NCI-H2107 (cell line): ENCODE measurements around the gene LY6G6C.

Experiments used
- DNase-seq: peaks from one replicate; lab custom pipeline; 2025; lab: John Stamatoyannopoulos, UW

LY6G6C gene

DNA sequence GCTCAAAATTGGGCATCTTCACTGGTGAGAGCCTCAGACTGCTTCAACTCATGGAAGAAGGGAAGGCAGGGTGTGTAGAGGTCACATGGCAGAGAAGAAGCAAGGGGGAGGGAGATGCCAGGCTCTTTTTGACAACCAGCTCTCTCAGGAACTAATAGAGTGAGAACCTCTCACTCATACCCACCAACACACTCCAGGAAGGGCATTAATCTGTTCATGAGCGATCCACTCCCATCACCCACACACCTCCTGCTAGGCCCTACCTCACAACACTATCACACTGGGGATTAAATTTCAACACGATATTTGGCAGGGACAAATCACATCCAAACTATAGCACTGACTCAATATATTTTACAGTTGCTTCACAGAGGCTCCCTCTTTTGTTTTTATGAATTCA, 20.3 kb upstream of the LY6G6C start:
- DNase-seq: no peak

DNA sequence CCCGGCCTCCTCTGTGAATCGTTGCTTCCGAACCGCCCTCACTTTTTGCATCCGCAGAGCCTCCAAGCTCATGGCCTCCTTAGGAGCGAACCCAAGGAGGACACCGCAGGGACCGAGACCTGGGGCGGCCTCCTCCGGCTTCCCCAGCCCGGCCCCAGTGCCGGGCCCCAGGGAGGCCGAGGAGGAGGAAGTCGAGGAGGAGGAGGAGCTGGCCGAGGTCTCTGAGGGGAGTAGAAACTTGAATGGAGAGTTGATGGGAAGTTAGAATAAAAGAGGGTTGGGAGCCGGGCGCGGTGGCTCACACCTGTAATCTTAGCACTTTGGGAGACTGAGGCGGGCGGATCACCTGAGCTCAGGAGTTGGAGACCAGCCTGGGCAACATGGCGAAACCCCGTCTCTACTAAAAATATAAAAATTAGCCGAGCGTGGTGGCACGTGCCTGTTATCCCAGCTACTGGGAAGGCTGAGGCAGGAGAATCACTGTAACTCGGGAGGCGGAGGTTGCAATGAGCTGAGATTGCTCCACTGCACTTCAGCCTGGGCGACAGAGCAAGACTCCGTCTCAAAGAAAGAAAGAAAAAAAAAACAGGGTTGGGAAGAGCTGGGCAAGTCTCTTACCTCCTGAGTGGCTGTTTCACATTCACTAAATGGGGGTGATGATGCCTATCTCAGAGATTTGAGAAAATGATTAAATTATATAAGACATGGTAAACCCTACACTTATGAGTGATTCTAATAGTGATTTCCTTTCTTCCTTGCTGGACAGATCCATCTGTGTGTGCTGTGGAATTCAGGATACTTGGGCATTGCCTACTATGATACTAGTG, 19.1 kb upstream of the LY6G6C start:
- DNase-seq: no peak

DNA sequence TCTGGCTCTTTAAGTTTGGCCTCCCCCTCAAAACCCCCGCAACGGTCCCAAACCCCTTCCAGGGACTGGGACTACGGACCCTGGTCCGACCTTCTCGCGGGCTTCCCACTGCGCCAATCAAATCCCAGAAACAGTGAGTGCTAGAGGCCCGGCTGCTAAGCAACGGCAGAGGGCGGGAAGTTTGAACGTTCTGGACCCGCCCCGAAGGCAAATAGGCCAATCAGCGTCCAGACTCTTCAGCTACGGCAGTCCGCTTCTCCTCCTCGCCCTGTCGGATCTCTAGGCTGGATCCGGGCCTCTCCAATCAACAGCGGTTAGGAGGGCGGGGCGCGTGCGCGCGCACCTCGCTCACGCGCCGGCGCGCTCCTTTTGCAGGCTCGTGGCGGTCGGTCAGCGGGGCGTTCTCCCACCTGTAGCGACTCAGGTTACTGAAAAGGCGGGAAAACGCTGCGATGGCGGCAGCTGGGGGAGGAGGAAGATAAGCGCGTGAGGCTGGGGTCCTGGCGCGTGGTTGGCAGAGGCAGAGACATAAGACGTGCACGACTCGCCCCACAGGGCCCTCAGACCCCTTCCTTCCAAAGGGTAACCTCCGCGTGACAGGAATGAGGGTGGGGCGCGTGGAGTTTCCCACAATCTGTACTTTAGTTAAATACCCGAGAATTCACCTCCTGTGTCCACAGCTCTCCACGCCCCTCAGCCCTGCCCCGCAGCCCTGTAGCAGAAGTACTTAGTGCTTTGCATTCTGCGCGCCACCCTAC, 18.3 kb upstream of the LY6G6C start, which contains the start of gene MSH5:
Gene MSH5 (plus strand): TSS at position 367 of the 758 bp plus-strand sequence. CDS start 462 bp downstream, outside the sequence.
- DNase-seq: no peak

DNA sequence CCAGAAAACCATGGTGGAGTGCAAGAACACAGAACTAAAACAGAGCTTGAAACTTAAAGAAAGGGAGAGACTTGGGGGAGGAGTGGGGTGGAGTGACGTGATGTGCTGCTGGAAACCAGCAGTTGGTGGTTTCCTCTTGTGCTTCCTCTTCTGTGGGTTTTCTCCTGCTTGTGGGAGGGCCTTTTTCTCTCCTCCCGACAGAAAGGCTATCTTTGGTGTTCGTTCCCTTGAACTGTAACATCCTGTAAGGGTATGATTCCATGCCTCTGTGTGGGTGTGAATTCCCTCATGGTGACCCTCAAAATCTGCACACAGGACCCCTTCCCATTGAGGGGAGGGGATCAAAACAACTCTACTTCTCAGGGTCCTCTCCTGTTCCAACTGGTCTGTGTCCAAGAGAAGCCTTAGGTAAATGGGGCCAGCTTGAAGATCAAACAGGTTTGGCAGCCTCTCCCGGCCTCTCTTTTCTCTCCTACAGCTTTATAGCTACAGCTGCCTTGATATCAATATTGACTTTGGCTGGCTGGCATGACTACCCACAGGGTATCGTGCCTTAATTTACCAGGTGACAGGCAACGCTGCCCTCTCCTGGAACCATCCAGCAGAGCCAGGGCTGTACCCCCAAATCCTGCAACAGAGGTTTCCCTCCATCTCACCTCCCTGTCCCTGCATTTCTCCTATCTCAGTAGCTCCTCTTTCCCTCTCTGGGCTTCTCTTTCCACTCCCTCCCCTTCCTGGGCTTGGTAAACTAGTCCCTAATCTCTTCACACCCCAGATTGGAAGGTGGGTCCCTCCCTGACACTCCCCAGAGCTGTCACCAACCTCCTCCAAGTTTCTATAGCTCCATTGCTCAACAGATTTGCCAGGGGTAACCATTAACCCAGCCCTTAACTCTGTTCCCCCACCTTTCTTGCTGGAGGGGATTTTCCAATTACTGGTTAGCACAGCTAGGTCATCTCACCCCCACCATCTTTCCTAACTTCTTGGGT, 16.7 kb upstream of the LY6G6C start:
- DNase-seq: no peak

DNA sequence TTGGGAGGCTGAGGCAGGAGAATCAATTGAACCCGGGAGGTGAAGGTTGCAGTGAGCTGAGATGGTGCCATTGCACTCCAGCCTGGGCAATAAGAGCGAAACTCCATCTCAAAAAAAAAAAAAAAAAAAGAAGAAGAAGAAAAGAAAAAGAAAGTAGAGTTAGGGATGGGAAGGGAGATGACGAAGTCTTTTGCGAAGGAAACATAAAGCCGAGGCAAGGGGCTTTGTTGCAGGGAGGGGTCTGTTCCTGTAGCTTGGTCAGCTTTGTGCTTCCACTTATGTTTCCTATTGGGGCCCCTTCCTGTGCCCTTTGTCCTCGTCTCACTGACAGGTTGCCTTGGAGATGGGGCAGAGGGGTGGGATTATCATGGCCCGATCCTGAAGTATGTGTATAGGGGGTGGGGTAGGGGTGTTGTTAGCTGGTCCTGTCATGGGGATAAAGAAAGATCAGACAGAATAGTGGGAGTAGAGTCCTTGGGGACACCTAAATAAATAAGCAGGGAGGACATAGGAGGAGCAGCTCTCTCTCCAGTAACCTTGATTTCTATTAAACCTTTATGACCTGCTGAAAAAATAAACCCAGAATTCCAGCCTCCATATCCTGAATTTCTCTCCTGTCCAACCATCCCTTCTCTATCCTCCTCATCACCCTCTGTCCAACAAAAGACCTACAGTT, 15.9 kb upstream of the LY6G6C start:
- DNase-seq: no peak

DNA sequence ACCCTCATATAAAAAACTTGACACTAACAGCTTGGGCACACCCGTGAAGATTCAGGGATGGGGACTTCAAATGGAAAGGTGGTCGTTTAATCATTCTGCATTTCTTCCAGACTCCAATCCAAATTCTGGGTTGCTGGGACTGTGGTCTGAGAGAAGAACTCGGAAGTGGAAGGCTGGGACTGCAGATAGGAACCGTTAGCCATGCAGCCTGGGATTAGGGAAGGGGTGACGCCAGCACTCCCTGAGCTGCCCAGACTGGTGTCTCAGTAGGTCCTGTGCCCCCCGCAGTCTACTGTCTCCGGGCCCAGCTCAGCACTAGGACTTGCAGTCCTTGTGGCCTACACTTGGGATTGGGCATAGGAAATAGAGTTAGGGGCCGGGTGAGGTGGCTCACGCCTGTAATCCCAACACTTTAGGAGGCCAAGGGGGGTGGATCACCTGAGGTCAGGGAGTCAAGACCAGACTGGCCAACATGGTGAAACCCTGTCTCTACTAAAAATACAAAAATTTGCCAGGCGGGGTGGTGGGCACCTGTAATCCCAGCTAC, 15.3 kb upstream of the LY6G6C start:
- no peak for DNase-seq

DNA sequence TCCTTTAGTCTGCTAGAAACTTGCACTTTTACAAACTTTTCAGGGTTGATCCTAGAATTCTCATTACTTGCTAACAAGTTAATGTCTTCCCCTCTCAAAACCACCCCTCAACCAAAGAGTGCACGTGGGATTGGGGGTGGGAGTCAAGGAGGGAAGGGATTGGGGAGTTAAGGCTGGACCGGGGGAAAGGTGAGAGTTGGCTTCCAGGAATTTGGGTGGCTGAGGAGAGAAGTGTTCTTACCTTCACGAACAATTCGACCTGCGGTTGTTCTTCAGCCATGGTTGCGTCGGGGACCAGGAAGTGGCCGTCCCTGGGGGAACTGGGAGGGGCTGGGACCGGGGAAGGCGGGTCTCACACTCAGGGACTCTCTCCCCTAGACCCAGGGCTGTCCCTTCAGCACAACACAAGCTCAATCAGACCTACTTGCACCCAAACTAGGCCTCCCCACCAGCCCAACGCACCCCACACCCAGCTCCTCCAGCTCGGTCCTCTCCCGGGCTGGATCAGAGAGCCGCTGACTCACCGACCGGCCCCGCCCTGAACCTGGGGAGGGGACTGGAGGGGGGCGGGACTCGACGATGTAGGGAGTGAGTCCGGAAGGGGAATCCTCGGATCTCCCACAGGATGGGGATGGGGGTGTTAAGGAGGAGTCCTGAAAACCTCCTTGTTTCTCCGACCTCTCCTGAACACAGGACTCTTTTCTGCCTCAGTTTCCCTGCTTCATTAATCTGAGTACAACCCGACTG, 14.6 kb upstream of the LY6G6C start, which contains the start of gene CLIC1:
Gene CLIC1 (minus strand): TSS at position 510 of the 747 bp plus-strand sequence. CDS start 230 bp downstream, at position 280.
- no peak for DNase-seq

DNA sequence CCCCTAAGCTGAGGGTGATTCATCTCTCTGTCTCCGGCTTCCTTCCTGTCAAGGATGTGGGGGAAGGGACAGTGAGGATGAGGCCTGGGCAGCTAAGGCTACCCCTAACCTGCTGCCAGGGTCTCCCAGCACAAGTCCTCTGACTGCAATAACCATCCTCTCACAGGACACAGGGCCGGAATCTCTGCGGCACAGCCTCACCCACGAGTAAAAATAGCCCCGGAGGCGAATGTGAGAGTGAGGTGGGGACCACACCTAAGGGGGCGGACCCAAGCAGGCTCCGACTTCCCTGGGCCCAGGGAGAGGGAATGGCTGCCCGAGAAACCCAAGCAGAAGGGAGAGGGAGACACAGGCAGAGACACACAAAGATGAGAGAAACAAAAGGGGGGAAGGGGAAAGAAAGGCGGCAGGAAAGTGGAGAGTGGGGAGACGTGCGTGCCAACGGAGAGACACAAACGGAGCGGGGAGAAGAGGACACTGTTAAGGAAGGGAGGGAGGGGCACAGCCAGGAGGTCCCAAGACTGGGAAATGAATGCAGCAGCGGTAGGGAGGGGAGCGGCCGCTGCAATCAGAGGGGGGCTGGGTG, 13.4 kb upstream of the LY6G6C start:
- no peak for DNase-seq

DNA sequence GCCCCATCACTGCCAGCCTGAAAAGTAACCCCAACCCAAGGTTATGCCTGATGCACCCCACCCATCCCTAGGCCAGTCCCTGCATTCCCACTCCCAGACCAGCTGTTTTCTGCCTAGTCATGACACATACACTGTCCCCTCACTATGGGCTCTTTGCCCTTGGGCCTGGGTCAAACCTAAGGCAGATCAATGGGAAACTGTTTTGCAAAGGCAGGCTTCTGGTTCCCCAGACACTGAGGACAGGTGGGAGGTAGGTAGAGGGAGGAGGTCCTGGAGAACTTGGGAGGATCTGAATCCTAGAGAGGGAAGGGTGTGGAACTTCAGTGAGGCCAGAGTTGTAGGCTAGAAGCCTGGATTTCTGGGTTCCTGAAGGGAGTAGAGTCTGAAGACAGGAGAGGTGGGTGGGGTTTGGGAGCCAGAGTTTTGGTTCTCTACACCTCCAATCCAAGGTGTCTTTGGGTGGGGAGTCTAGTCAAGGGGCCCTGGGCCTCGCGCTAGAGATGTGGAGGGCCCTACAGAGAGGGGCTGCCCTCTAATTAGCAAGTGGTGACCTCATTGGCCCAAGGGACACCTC, 12.8 kb upstream of the LY6G6C start:
- no peak for DNase-seq

DNA sequence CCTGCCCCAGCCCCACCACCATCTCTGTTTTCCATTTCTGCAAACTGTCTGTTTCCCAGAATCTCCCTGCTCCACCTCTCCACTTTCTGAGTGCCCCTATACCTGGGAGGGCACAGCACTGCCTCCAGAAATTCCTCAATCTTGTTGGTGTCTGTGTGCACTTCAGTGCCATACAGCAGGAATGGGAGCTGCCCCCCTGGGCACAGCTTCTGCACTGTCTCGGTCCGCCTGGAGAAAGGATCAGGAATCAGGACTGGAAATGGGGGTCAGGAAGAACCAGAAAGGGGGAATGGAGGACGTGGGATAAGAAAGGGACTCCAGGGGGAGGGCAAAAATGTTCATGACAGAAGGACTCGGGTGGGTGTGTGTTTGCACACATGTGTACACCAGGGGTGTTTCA, 12.2 kb upstream of the LY6G6C start:
- DNase-seq: no peak

DNA sequence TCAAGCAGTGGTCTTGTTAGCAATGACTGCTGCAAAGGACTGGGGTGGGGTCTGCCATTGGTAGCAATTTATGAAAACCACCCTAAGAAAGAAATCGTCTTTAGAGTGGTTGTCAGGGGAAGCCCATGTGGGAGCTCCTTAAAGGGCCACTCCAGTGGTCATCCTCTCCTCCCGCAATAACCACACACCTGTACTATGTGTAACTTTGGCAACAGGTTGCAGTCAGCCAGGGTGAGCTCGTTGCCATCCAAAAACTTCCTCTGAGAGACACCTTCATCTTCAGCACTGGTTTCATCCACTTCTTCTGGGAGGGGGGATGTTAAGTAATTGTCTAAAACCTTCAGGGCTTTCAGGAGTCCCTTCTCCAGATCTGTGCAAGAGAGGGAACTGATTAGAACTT, 10.5 kb upstream of the LY6G6C start:
- no peak for DNase-seq

DNA sequence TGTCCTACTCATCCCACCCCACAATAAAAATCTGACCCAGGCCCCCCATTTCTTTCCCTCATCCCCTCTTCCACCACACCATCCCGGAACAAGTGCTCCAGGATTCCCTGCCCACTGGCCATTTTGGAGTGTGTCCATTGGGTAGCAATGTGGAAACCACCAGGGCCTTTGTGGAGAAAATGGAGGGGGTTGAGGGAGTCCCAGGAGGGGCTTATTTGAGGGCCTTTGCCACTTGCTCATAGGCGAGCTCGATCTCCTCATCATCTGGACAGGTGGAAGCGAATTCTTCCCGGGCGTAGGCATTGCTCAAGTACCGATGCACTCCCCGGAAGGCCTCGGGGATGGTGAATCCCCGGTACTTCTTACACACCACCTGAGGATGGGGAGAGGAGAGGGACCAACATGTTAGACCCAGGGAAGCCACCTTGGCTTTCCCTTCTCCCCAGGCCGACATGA, 9.1 kb upstream of the LY6G6C start:
- DNase-seq: no peak

DNA sequence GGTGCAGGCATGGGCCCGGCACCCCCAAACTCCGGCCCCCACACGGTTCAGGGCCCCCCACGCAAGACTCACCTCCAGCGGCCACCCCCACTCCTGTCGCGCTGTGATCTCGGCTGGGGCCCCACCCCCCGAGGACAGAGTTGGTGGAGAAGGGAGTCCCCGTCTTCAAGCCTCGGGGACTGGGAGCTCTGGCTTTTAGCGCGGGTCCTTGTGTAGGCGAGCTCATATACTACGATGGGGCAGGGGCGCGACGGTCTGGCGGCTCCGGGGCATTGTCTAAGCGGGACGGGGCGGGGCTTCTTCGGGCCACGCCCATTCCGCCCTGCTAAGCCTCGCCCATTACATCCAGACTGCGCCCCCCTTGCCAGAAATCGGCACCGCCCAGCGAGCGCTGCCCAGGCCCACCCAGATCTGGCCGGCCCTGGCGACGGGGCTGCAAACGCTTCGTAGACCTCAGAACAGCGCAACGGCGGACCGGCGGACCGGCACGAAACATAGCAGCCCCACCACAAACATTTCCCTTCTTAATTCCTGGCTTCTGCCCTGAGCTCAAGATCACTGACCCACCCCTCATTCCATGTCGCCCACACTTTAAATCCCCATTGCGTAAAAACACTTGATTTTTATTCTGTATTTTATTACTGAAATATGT, 8.6 kb upstream of the LY6G6C start:
- no peak for DNase-seq

DNA sequence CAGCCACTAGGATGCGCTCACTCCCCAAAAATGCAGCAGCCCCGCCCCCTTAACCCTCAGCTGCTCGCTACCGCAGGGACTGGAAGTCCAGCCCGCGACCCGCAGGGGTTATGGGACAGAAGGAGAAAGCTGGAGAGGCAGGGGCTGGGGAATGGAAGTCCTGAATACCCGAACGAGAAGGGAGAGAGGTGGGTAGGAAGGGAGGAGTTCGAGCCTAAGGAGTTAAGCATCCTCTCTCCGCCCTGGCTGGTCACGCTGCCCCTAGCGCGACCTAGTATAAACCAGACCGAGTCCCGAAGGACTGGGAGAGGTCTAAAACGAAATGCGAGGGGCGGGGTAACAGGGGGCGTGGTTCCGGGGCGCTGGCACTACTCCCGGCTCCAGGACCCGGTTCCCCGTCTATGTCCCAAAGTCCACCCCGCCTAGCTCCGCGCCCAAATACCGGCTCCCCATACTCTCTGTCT, 8.0 kb upstream of the LY6G6C start:
- DNase-seq: no peak

DNA sequence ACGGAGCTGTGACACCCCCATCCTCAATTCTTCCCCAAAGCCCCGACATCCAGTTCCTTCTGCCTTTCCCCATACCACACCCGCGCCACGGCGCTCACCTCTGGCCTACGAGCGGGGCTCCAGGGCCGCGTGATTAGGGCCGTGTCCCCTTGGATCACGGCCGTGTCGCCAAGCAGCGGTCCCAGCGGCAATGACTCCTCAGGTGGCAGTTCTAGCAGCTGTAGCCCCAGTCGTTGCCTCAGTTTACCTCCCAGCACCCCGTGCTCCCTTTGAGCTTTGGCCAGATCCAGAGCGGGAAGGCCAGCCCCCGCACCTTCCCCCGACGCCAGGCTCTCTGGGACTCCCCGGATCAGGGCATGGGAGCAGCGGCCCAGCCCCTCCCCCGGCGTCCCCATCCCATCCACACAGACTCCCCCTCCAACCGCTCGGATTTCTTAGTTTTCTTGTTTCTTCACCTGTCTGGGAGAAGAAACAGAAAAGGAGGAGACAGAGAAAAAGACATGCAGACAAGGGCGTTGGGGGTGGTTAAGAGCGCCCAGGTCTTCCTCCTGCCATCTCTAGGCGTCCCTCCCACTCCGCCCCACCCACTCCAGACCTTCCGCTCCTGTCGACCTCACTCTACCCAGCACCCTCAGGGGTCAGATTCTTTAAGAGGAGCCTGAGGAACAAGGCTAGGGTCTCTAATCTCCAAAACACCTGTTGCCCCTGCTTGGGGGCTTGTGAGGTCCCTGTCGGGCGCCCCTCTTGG, 7.4 kb upstream of the LY6G6C start, which contains the start of gene DDAH2:
Gene DDAH2 (minus strand): TSS at position 533 of the 748 bp plus-strand sequence. CDS start 138 bp downstream, at position 395.
- no peak for DNase-seq

DNA sequence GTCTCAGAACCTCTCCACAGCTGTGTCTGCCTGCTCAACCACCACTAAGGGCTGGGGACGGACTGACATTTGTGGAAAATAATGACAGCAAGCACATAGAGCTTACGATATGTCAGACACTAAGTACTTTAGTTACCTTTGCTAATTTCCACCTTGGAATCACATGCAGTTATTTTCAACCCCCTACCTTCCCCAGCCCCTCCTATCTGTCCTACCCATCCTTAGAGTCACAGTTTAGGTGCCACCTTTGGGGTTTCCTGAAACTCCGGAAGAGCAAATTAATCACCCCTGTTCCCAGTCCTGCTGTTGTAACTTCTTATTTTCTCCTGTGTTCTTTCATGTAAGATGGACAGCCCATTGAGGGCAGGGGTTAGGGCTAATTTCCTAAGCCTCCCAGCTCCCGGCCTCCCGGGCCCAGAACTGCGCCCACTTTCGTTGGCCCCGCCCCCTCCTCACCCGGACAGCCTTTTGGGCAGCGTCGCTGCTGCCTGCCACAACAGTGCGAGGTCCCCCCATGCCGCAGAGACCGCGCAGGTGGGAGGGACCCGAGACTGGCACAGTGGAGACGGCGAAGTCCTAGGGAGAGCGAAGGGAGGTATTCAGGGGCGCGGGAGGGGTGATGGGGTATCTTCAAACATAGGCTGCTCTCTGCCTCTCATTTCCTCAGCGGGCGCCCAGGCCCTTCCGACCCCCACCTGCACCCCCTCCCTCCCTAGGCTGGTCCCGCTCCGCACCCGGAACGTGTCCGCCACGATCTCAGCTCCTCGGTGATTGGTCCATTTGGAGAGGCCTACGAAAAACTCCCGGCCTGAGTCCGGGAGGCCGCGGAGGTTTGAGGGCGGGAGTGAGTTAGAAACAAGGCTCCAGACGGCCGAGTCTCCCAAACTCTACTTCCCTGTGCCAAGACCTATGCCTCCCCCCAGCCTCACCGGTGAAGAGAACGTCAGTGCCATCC, 6.4 kb upstream of the LY6G6C start:
- DNase-seq: no peak
